ENCODE measurements around the gene RABGGTA.

GRCh38 chr14:24233538-24233866 is 37.9 kb downstream of the RABGGTA start:
- TF ChIP-seq CTCF (conservative IDR thresholded peaks at IDR 0.05; ENCODE audit: low read length) = no peak
- no peak for TF ChIP-seq EZH2phosphoT487 (IDR thresholded peaks at IDR 0.05; ENCODE audit: borderline replicate concordance, low read depth, low read length)

All from OCI-LY7 (cell line).